Spleen (tissue), 7 donors: ENCODE results near the gene GUCY2C.

Experiments
- CTCF ChIP-seq, 11 experiments: fragments of 200-600 bp in 7 of 11; fragments of 450-650 bp in 4 of 11; sonication (generic) in 4 of 11; IDR thresholded peaks in 8 of 11; conservative IDR thresholded peaks in 3 of 11; 1 replicate in 7 of 11; 2 replicates in 4 of 11; pipeline versions ENCODE4 v1.4.0 to v1.8.0; 2016 to 2021; ENCODE audit warnings: antibody characterized with exemption in 11 of 11, inconsistent platforms in 4 of 11, mild to moderate bottlenecking in 1 of 11
- POLR2A ChIP-seq, 3 donors: fragments of 450-650 bp; IDR thresholded peaks; one replicate each; pipeline ENCODE4 v1.5.1; 2017; ENCODE audit warnings: antibody characterized with exemption in 3 of 3, mild to moderate bottlenecking in 1 of 3
- POLR2AphosphoS5 ChIP-seq, 3 donors: sonication (generic); formaldehyde crosslinking; IDR thresholded peaks; one replicate each; pipeline ENCODE4 v1.5.1; 2017; ENCODE audit warnings: antibody characterized with exemption in 3 of 3
- donor health status: DM: no; HTN: no; CAD: no; lungs with moderate emphysema.
- donor health status: DM: no; HTN: no; CAD: no.
- donor health status: DM: no; HTN: no; CAD: no.

- no peak for TF ChIP-seq POLR2A (IDR thresholded peaks at IDR 0.05)
- TF ChIP-seq CTCF (IDR thresholded peaks at IDR 0.05 in 8 of 11, conservative IDR thresholded peaks at IDR 0.05 in 3 of 11): no peak
- no peak for TF ChIP-seq POLR2AphosphoS5 (IDR thresholded peaks at IDR 0.05)
Observed at GRCh38 chr12:14612898-14613445, 83.4 kb downstream of the GUCY2C start.
